ENCODE measurements around the gene ZBTB47.

DNA sequence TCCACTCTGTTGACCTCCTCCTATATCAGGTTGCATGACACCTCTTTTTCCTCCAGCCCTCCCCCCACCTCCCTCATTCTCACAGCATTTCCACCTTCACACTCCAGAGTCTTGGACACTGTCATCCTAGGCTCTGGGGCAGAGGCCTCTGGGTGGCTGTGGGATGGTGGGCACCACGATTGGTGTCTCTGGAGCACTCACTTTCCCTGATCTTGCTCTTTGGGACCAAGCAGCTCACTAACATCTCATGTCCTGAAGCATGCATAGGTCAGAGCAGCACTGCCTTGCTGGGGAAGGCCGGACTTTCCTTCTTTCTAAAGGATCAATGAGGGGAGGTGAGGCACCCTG lies 14.9 kb downstream of the ZBTB47 start:
- TF ChIP-seq, protein P1, sequence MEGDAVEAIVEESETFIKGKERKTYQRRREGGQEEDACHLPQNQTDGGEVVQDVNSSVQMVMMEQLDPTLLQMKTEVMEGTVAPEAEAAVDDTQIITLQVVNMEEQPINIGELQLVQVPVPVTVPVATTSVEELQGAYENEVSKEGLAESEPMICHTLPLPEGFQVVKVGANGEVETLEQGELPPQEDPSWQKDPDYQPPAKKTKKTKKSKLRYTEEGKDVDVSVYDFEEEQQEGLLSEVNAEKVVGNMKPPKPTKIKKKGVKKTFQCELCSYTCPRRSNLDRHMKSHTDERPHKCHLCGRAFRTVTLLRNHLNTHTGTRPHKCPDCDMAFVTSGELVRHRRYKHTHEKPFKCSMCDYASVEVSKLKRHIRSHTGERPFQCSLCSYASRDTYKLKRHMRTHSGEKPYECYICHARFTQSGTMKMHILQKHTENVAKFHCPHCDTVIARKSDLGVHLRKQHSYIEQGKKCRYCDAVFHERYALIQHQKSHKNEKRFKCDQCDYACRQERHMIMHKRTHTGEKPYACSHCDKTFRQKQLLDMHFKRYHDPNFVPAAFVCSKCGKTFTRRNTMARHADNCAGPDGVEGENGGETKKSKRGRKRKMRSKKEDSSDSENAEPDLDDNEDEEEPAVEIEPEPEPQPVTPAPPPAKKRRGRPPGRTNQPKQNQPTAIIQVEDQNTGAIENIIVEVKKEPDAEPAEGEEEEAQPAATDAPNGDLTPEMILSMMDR (IDR thresholded peaks at IDR 0.05) = no peak
- TF ChIP-seq POLR2A (IDR thresholded peaks at IDR 0.05) = no peak
